HepG2 (cell line): ENCODE data around the gene XPC. TPM values are rescaled to one million over a fixed set of nuclear protein-coding genes. Genes with fewer than 3 reads are reported as not detected.

Experiments
- ATAC-seq: fragments of 200-7000 bp; cut with Tn5 transposase; 3 replicates; pipeline ENCODE4 v1.9.1; 2020; ENCODE audit warnings: mild to moderate bottlenecking, moderate library complexity
- BruUV-seq: library from RNA; stranded (reverse); fragments of 400-500 nt; replicated peaks from 2 replicates; lab custom pipeline; 2021; lab: Mats Ljungman, UMichigan
- CTCF ChIA-PET: fragments of 300-600 bp; formaldehyde crosslinking; extraction: SDS; loops from one replicate; lab custom pipeline; 2021; ENCODE audit warnings: low total read pairs, inconsistent platforms, low intra/inter-chr PET ratio; lab: Yijun Ruan, JAX
- POLR2A ChIA-PET: fragments of 350-600 bp; sonication (Branson Sonifier 250); formaldehyde crosslinking; loops from one replicate; lab custom pipeline; 2020; ENCODE audit warnings: antibody characterized with exemption, inconsistent platforms; lab: Yijun Ruan, JAX
- DNase-seq: peaks from one replicate; pipeline ENCODE4 v3.0.0-alpha.2; 2015; ENCODE audit warnings: low spot score
- FAIRE-seq: peaks from 3 replicates; lab custom pipeline; 2011; peaks lifted over from hg19 to GRCh38; lab: Jason Lieb, UNC
- H2AFZ ChIP-seq: one replicate; pipeline ENCODE4 v1.6.1; 2011; ENCODE audit warnings: low read length, inconsistent platforms
- H3K27ac ChIP-seq: fragments of 300-600 bp; 3 replicates; pipeline ENCODE4 v1.8.0; 2011; ENCODE audit warnings: mixed run types, mild to moderate bottlenecking, mixed read lengths, low read length, inconsistent platforms; ENCODE audit not compliant: insufficient read depth; ENCODE audit errors: extremely low read length
- H3K27me3 ChIP-seq, 2 experiments: fragments of 200-600 bp in 1 of 2; 2 replicates in 1 of 2; 3 replicates in 1 of 2; pipeline versions ENCODE4 v1.6.0 to v1.8.0; 2011; ENCODE audit warnings: low read length in 2 of 2, mild to moderate bottlenecking in 2 of 2, moderate library complexity in 2 of 2, inconsistent platforms in 1 of 2; ENCODE audit not compliant: insufficient read depth in 2 of 2, control insufficient read depth in 1 of 2
- H3K36me3 ChIP-seq, 2 experiments: fragments of 200-600 bp in 1 of 2; replicated peaks in 1 of 2; 2 replicates in 1 of 2; 3 replicates in 1 of 2; pipeline versions ENCODE4 v1.5.1 to v1.8.0; 2011; ENCODE audit warnings: low read length in 2 of 2, inconsistent platforms in 1 of 2; ENCODE audit not compliant: insufficient read depth in 2 of 2, control insufficient read depth in 1 of 2
- H3K4me1 ChIP-seq: 2 replicates; pipeline ENCODE4 v1.5.1; 2012; ENCODE audit warnings: low read length, inconsistent platforms; ENCODE audit not compliant: insufficient read depth
- H3K4me2 ChIP-seq: 2 replicates; pipeline ENCODE4 v1.6.0; 2011; ENCODE audit warnings: low read depth, low read length, inconsistent platforms
- H3K4me3 ChIP-seq, 3 experiments: fragments of 200-600 bp in 1 of 3; sonication (generic), shearing (Covaris generic) in 1 of 3; replicated peaks in 1 of 3; 2 replicates each; pipeline ENCODE4 v1.5.1; 2011 to 2016; ENCODE audit warnings: low read length in 3 of 3, inconsistent platforms in 2 of 3, low read depth in 2 of 3, mild to moderate bottlenecking in 2 of 3, control low read depth in 1 of 3, mixed read lengths in 1 of 3; ENCODE audit not compliant: insufficient read depth in 1 of 3
- H3K79me2 ChIP-seq: one replicate; pipeline ENCODE4 v1.6.1; 2011; ENCODE audit warnings: low read length, inconsistent platforms; ENCODE audit not compliant: insufficient read depth
- H3K9ac ChIP-seq: 2 replicates; pipeline ENCODE4 v1.6.0; 2011; ENCODE audit warnings: mild to moderate bottlenecking, low read depth, low read length, inconsistent platforms; ENCODE audit not compliant: insufficient read depth
- H3K9me3 ChIP-seq: 2 replicates; pipeline ENCODE4 v1.5.1; 2012; ENCODE audit warnings: mild to moderate bottlenecking, low read length
- H4K20me1 ChIP-seq: 2 replicates; pipeline ENCODE4 v1.6.0; 2011; ENCODE audit warnings: inconsistent platforms, mild to moderate bottlenecking, low read length, moderate library complexity; ENCODE audit not compliant: insufficient read depth
- ERF ChIP-seq: IDR thresholded peaks from 2 replicates; pipeline ENCODE4 v1.6.1; 2018; ENCODE audit warnings: missing biosample characterization, missing genetic modification reagents
- ESRRA ChIP-seq: sonication (generic); formaldehyde crosslinking; IDR thresholded peaks from 2 replicates; pipeline ENCODE4 v1.5.1; 2020; ENCODE audit warnings: mild to moderate bottlenecking, low read depth, missing genetic modification reagents
- HMGXB3 ChIP-seq: sonication (generic); formaldehyde crosslinking; IDR thresholded peaks from 2 replicates; pipeline ENCODE4 v1.4.0; 2020; ENCODE audit warnings: missing genetic modification reagents, borderline replicate concordance
- IRX3 ChIP-seq: sonication (generic); formaldehyde crosslinking; IDR thresholded peaks from 2 replicates; pipeline ENCODE4 v1.8.1; 2023; ENCODE audit warnings: mild to moderate bottlenecking, low read depth, missing genetic modification reagents, borderline replicate concordance
- KLF15 ChIP-seq: sonication (generic); formaldehyde crosslinking; IDR thresholded peaks from 2 replicates; pipeline ENCODE4 v1.8.1; 2023; ENCODE audit warnings: borderline replicate concordance, mild to moderate bottlenecking, inconsistent platforms, missing genetic modification reagents, mixed read lengths
- KLF16 ChIP-seq, 2 experiments: sonication (generic) in 1 of 2; formaldehyde crosslinking in 1 of 2; IDR thresholded peaks; 2 replicates each; pipeline versions ENCODE4 v1.6.1 to v1.8.0; 2016 to 2023; ENCODE audit warnings: missing genetic modification reagents in 2 of 2, missing compliant biosample characterization in 1 of 2
- MIER3 ChIP-seq: IDR thresholded peaks from 2 replicates; pipeline ENCODE4 v1.6.1; 2016; ENCODE audit warnings: missing compliant biosample characterization, borderline replicate concordance
- MXD1 ChIP-seq: sonication (generic); formaldehyde crosslinking; IDR thresholded peaks from 2 replicates; pipeline ENCODE4 v1.4.0; 2020; ENCODE audit warnings: mild to moderate bottlenecking, missing genetic modification reagents
- SIN3B ChIP-seq: fragments of 150-350 bp; IDR thresholded peaks from 2 replicates; pipeline ENCODE4 v1.6.1; 2014; ENCODE audit warnings: low read length
- SUZ12 ChIP-seq: fragments of 150-350 bp; IDR thresholded peaks from 2 replicates; pipeline ENCODE4 v1.6.1; 2014; ENCODE audit warnings: low read depth, low read length
- TAF15 ChIP-seq: fragments of 200-400 bp; formaldehyde crosslinking; IDR thresholded peaks from one replicate; pipeline ENCODE4 v1.6.1; 2018; ENCODE audit warnings: mild to moderate bottlenecking, low read depth, low read length; ENCODE audit not compliant: poor library complexity, severe bottlenecking
- TGIF2 ChIP-seq: IDR thresholded peaks from 2 replicates; pipeline ENCODE4 v1.6.1; 2016; ENCODE audit warnings: control low read depth, missing compliant biosample characterization
- ZBTB38 ChIP-seq: sonication (generic); formaldehyde crosslinking; IDR thresholded peaks from 2 replicates; pipeline ENCODE4 v1.5.1; 2020; ENCODE audit warnings: mild to moderate bottlenecking, missing genetic modification reagents
- ZNF292 ChIP-seq: sonication (generic); formaldehyde crosslinking; IDR thresholded peaks from 2 replicates; pipeline ENCODE4 v1.8.1; 2022; ENCODE audit warnings: mild to moderate bottlenecking, low read depth, missing genetic modification reagents, borderline replicate concordance
- ZNF572 ChIP-seq: sonication (generic); formaldehyde crosslinking; IDR thresholded peaks from 2 replicates; pipeline ENCODE4 v1.5.1; 2020; ENCODE audit warnings: mild to moderate bottlenecking, missing genetic modification reagents
- ZNF607 ChIP-seq: sonication (generic); formaldehyde crosslinking; IDR thresholded peaks from 2 replicates; pipeline ENCODE4 v1.5.1; 2020; ENCODE audit warnings: missing genetic modification reagents, mild to moderate bottlenecking, borderline replicate concordance
- ZNF710 ChIP-seq: sonication (generic); formaldehyde crosslinking; IDR thresholded peaks from 2 replicates; pipeline ENCODE4 v1.5.0; 2020; ENCODE audit warnings: mild to moderate bottlenecking, missing genetic modification reagents, borderline replicate concordance
- WGBS: methylation state at CpG from one replicate; pipeline ENCODE4 v1.1.6; 2017; ENCODE audit warnings: low lambda C conversion rate; 5-methylcytosine and 5-hydroxymethylcytosine counted together
- in situ Hi-C: cut with HindIII; loops from 2 replicates; pipeline ENCODE4 v1.10.0; 2017; ENCODE audit warnings: low pct_unique_long_range_greater_than_20kb; ENCODE audit not compliant: extremely low pct_ligation_motif_present
- intact Hi-C: fragments of 100-400 bp; cut with micrococcal nuclease; formaldehyde crosslinking; loops from one replicate; pipeline ENCODE4 v1.10.0; 2022; ENCODE audit not compliant: unreplicated experiment
- polyA plus RNA-seq, 8 experiments: library from polyadenylated mRNA; depleted of rRNA in 3 of 8; stranded (reverse) in 7 of 8; unstranded in 1 of 8; fragments of >200 nt; fragmentation: Illumina TruSeq in 4 of 8; extraction: Trizol in 4 of 8; gene quantifications; 2 replicates each; pipeline versions ENCODE4 v1.2.1 to v1.2.3, GENCODE V29; 2011 to 2016; ENCODE audit warnings: low read depth in 4 of 8, missing spikeins in 1 of 8, mixed read lengths in 1 of 8; ENCODE audit not compliant: insufficient read depth in 1 of 8
- total RNA-seq, 5 experiments: library from RNA; depleted of rRNA; stranded (reverse); fragments of >200 nt; fragmentation: Illumina TruSeq; extraction: Trizol; gene quantifications; 2 replicates each; pipeline ENCODE4 v1.2.3, GENCODE V29; 2016; ENCODE audit warnings: low read depth in 1 of 5

The XPC gene
- total and polyA plus RNA-seq, 2 of the 13 experiments (the other 11 are each of a cell fraction or from before 2014, with no cell fraction given) = 9.4 to 24.1 TPM

- CTCF ChIA-PET = interaction anchor here (1.7 kb wide), 1 partner anchor 249 kb away, joined by 3 read pairs; no protein-coding TSS in a partner anchor
- TF ChIP-seq ZNF292 (CRISPR knock-in tag) = no peak
- TF ChIP-seq ZNF710 = no peak
- TF ChIP-seq KLF15 (CRISPR knock-in tag) = no peak
- TF ChIP-seq MXD1 = no peak
- TF ChIP-seq ZNF607 (CRISPR knock-in tag) = no peak
- no peak for TF ChIP-seq ZNF572 (CRISPR knock-in tag)
- TF ChIP-seq TAF15 = no peak
- TF ChIP-seq SUZ12 = no peak
- TF ChIP-seq ZBTB38 (CRISPR knock-in tag) = no peak
- TF ChIP-seq HMGXB3 (CRISPR knock-in tag) = no peak
- no peak for TF ChIP-seq KLF16 (CRISPR knock-in tag; IDR thresholded peaks at IDR 0.05)
- no peak for TF ChIP-seq MIER3 (CRISPR knock-in tag)
- TF ChIP-seq SIN3B = no peak
- no peak for TF ChIP-seq ESRRA
- no peak for TF ChIP-seq TGIF2 (CRISPR knock-in tag)
- TF ChIP-seq ERF = no peak
- TF ChIP-seq IRX3 = no peak
Measured at GRCh38 chr3:14145236-14145635, 33.2 kb downstream of the XPC start.

More at GRCh38 chr3:14145236-14145635, 33.2 kb downstream of the XPC start:
- Histone ChIP-seq H3K9ac (peak overlapping the region; percentile 78; the same call in 1 of the 2 replicates), H3K4me3 (no peak overlapping the region), H3K9me3 (no peaks in the 10 kb centered on the region), H3K4me1 (peaks cover 20% of the 10 kb centered on the region), H2AFZ (no peak overlapping the region), H3K36me3 (peaks cover 15 to 47% of the 10 kb centered on the region in 2 experiments; a peak in 4 of 5 replicates), H3K27ac (peak overlapping the region; percentile 96), H3K27me3 (no peaks in the 10 kb centered on the region), H3K79me2 (no peaks in the 10 kb centered on the region), H3K4me2 (no peak overlapping the region), H4K20me1 (no peaks in the 10 kb centered on the region; the same call in 1 of the 2 replicates)
- no peak for FAIRE-seq
- intact Hi-C loops (no loop called here), in situ Hi-C loops (no loop called here)
- no peak for DNase-seq
- BruUV-seq = no TSS peak
- 97% methylated on average over 9 of the region's 9 CpGs for WGBS
- POLR2A ChIA-PET = interaction anchor here (1.2 to 4.4 kb wide), 4 partner anchors 10 to 33 kb away, joined by 3 to 30 read pairs (median 12); partner anchors contain the start of genes CHCHD4, LSM3, TMEM43 and XPC
- no peak for ATAC-seq
